Astrocyte (in vitro differentiated cells and primary cell): Measurements from ENCODE around the gene PLXDC2. TPM values are rescaled to one million over a fixed set of nuclear protein-coding genes. Genes with fewer than 3 reads are reported as not detected.

Source experiments
- DNase-seq: peaks from one replicate; pipeline ENCODE4 v3.0.0-alpha.2; 2010; ENCODE audit warnings: low read depth
- FAIRE-seq: peaks from 2 replicates; lab custom pipeline; 2011; peaks lifted over from hg19 to GRCh38; lab: Jason Lieb, UNC
- H2AFZ ChIP-seq: 2 replicates; pipeline ENCODE4 v1.6.0; 2012; ENCODE audit warnings: low read depth, low read length, inconsistent platforms
- H3K27ac ChIP-seq: 2 replicates; pipeline ENCODE4 v1.5.1; 2011; ENCODE audit warnings: low read depth, low read length, inconsistent platforms
- H3K27me3 ChIP-seq: 2 replicates; pipeline ENCODE4 v1.6.0; 2011; ENCODE audit warnings: low read length, inconsistent platforms; ENCODE audit not compliant: insufficient read depth
- H3K36me3 ChIP-seq: 2 replicates; pipeline ENCODE4 v1.5.1; 2011; ENCODE audit warnings: low read length, inconsistent platforms; ENCODE audit not compliant: insufficient read depth
- H3K4me1 ChIP-seq: 2 replicates; pipeline ENCODE4 v1.5.1; 2011; ENCODE audit warnings: low read length, inconsistent platforms; ENCODE audit not compliant: insufficient read depth
- H3K4me2 ChIP-seq: 2 replicates; pipeline ENCODE4 v1.6.0; 2012; ENCODE audit warnings: low read length, inconsistent platforms
- H3K4me3 ChIP-seq: 2 replicates; pipeline ENCODE4 v1.5.1; 2011; ENCODE audit warnings: low read depth, mild to moderate bottlenecking, low read length, inconsistent platforms; ENCODE audit not compliant: insufficient read depth
- H3K79me2 ChIP-seq: 2 replicates; pipeline ENCODE4 v1.6.0; 2012; ENCODE audit warnings: mild to moderate bottlenecking, low read length, inconsistent platforms; ENCODE audit not compliant: insufficient read depth
- H3K9ac ChIP-seq: 2 replicates; pipeline ENCODE4 v1.6.0; 2012; ENCODE audit warnings: mild to moderate bottlenecking, low read length, inconsistent platforms
- H3K9me3 ChIP-seq: 2 replicates; pipeline ENCODE4 v1.5.1; 2012; ENCODE audit warnings: low read depth, mild to moderate bottlenecking, low read length, inconsistent platforms; ENCODE audit not compliant: insufficient read depth
- H4K20me1 ChIP-seq: 2 replicates; pipeline ENCODE4 v1.6.0; 2012; ENCODE audit warnings: low read length, inconsistent platforms; ENCODE audit not compliant: insufficient read depth
- H3K27ac Mint-ChIP-seq: one replicate; pipeline ENCODE4 v1.8.0; 2021; ENCODE audit warnings: mild to moderate bottlenecking, mixed read lengths; ENCODE audit not compliant: unreplicated experiment
- H3K27me3 Mint-ChIP-seq: one replicate; pipeline ENCODE4 v1.8.0; 2021; ENCODE audit warnings: low read depth, mixed read lengths; ENCODE audit not compliant: unreplicated experiment
- H3K36me3 Mint-ChIP-seq: one replicate; pipeline ENCODE4 v1.8.0; 2021; ENCODE audit warnings: low read depth, mixed read lengths; ENCODE audit not compliant: unreplicated experiment
- H3K4me1 Mint-ChIP-seq: one replicate; pipeline ENCODE4 v1.8.0; 2021; ENCODE audit warnings: low read depth, mixed read lengths; ENCODE audit not compliant: unreplicated experiment
- H3K4me3 Mint-ChIP-seq: one replicate; pipeline ENCODE4 v1.8.0; 2021; ENCODE audit warnings: mild to moderate bottlenecking, moderate library complexity, mixed read lengths; ENCODE audit not compliant: unreplicated experiment
- H3K9me3 Mint-ChIP-seq: one replicate; pipeline ENCODE4 v1.8.0; 2021; ENCODE audit warnings: mild to moderate bottlenecking, mixed read lengths; ENCODE audit not compliant: unreplicated experiment
- CTCF ChIP-seq: IDR thresholded peaks from 2 replicates; pipeline ENCODE4 v1.5.1; 2011; ENCODE audit warnings: low read depth, mild to moderate bottlenecking, inconsistent platforms, low read length, moderate library complexity; ENCODE audit not compliant: insufficient read depth
- EZH2 ChIP-seq: IDR thresholded peaks from 2 replicates; pipeline ENCODE4 v1.6.1; 2012; ENCODE audit warnings: mild to moderate bottlenecking, low read length, inconsistent platforms; ENCODE audit not compliant: insufficient read depth
- total RNA-seq: library from RNA; stranded (reverse); gene quantifications from 2 replicates; pipeline ENCODE4 v1.2.1, GENCODE V29; 2021

The PLXDC2 gene
- total RNA-seq, 1 donor from 2014 or later: 36.1 TPM

GRCh38 chr10:19987931-19988330, 171.7 kb downstream of the PLXDC2 start:
- H3K4me1 ChIP-seq: no peaks in the 10 kb centered on the region
- H3K9me3 Mint-ChIP-seq: no peaks in the 10 kb centered on the region
- H3K27me3 Mint-ChIP-seq: no peaks in the 10 kb centered on the region
- no peak overlapping the region for H3K27ac ChIP-seq
- DNase-seq (no peak), FAIRE-seq (no peak)
- H3K4me2 ChIP-seq: no peak overlapping the region
- no peak overlapping the region for H3K9ac ChIP-seq
- H4K20me1 ChIP-seq: no peaks in the 10 kb centered on the region
- no peak overlapping the region for H3K4me3 Mint-ChIP-seq
- H2AFZ ChIP-seq: no peak overlapping the region
- no peaks in the 10 kb centered on the region for H3K36me3 Mint-ChIP-seq
- H3K27ac Mint-ChIP-seq: no peak overlapping the region
- H3K4me3 ChIP-seq: no peak overlapping the region
- no peaks in the 10 kb centered on the region for H3K79me2 ChIP-seq
- H3K36me3 ChIP-seq: no peaks in the 10 kb centered on the region
- TF ChIP-seq EZH2 (no peak), CTCF (no peak)
- peaks cover 4% of the 10 kb centered on the region for H3K4me1 Mint-ChIP-seq
- H3K9me3 ChIP-seq: no peaks in the 10 kb centered on the region
- H3K27me3 ChIP-seq: no peaks in the 10 kb centered on the region

GRCh38 chr10:19993714-19994315, 177.6 kb downstream of the PLXDC2 start:
- H3K36me3 ChIP-seq: no peaks in the 10 kb centered on the region
- H3K79me2 ChIP-seq: no peaks in the 10 kb centered on the region
- H3K27ac Mint-ChIP-seq: no peak overlapping the region
- no peak overlapping the region for H2AFZ ChIP-seq
- H3K9me3 Mint-ChIP-seq: no peaks in the 10 kb centered on the region
- no peak overlapping the region for H3K27ac ChIP-seq
- no peak overlapping the region for H3K9ac ChIP-seq
- no peaks in the 10 kb centered on the region for H3K27me3 ChIP-seq
- no peak overlapping the region for H3K4me3 ChIP-seq
- H3K4me2 ChIP-seq: no peak overlapping the region
- H3K4me3 Mint-ChIP-seq: no peak overlapping the region
- no peaks in the 10 kb centered on the region for H3K4me1 ChIP-seq
- peak; percentile 58 for DNase-seq
- no peaks in the 10 kb centered on the region for H4K20me1 ChIP-seq
- H3K4me1 Mint-ChIP-seq: peaks cover 12% of the 10 kb centered on the region
- no peaks in the 10 kb centered on the region for H3K27me3 Mint-ChIP-seq
- H3K9me3 ChIP-seq: no peaks in the 10 kb centered on the region
- FAIRE-seq: no peak
- TF ChIP-seq CTCF (no peak), EZH2 (no peak)
- no peaks in the 10 kb centered on the region for H3K36me3 Mint-ChIP-seq

- FAIRE-seq (no peak), DNase-seq (no peak)
- H3K36me3 ChIP-seq: no peaks in the 10 kb centered on the region
- Mint-ChIP-seq H3K27ac (no peak overlapping the region), H3K4me1 (peaks cover 16% of the 10 kb centered on the region), H3K4me3 (no peak overlapping the region), H3K36me3 (peaks cover 6% of the 10 kb centered on the region), H3K9me3 (no peaks in the 10 kb centered on the region), H3K27me3 (no peaks in the 10 kb centered on the region)
- TF ChIP-seq CTCF (no peak), EZH2 (no peak)
- H3K4me3 ChIP-seq: no peak overlapping the region
- no peak overlapping the region for H3K27ac ChIP-seq
- no peaks in the 10 kb centered on the region for H3K79me2 ChIP-seq
- H3K4me2 ChIP-seq: no peak overlapping the region
- H3K9me3 ChIP-seq: no peaks in the 10 kb centered on the region
- no peaks in the 10 kb centered on the region for H3K27me3 ChIP-seq
- peaks cover under 1% of the 10 kb centered on the region for H3K4me1 ChIP-seq
- no peak overlapping the region for H2AFZ ChIP-seq
- no peaks in the 10 kb centered on the region for H4K20me1 ChIP-seq
- H3K9ac ChIP-seq: no peak overlapping the region
These were observed 182.2 kb downstream of the PLXDC2 start for GRCh38 chr10:19998482-19998881.
